ENCODE results near the gene HBA1. TPM values are rescaled to one million over a fixed set of nuclear protein-coding genes. Genes with fewer than 3 reads are reported as not detected.

Gene HBA1
- total and polyA plus RNA-seq, 9 of the 15 experiments (the other 6 are each of a cell fraction or from before 2014, with no cell fraction given) = 128 to 2,388 (median 380) TPM

- TF ChIP-seq BCL6 (CRISPR knock-in tag; IDR thresholded peaks at IDR 0.05) (no peak), MTA1 (IDR thresholded peaks at IDR 0.05; ENCODE audit: borderline replicate concordance) (no peak), NR0B1 (IDR thresholded peaks at IDR 0.05; ENCODE audit: partially characterized antibody) (no peak), KDM2B (CRISPR knock-in tag; IDR thresholded peaks at IDR 0.05) (no peak), SMARCC2 (IDR thresholded peaks at IDR 0.05; ENCODE audit: low read depth) (no peak), BRF2 (IDR thresholded peaks at IDR 0.05; ENCODE audit: borderline replicate concordance, insufficient read depth, insufficient read length) (no peak), TEAD2 (tag; IDR thresholded peaks at IDR 0.05) (no peak), ZBTB7A (IDR thresholded peaks at IDR 0.05; ENCODE audit: borderline replicate concordance, control insufficient read depth, low read depth, low read length) (peak; percentile 98), NFRKB (IDR thresholded peaks at IDR 0.05; ENCODE audit: low read depth) (no peak), SMC3 (conservative IDR thresholded peaks at IDR 0.05; ENCODE audit: insufficient read depth, low read depth, low read length) (peak; percentile 53; the same call in 1 of the 2 replicates), TBL1XR1 (IDR thresholded peaks at IDR 0.05; ENCODE audit: low read length in 2 of 2) (no peak), RREB1 (CRISPR knock-in tag; IDR thresholded peaks at IDR 0.05) (no peak), PHF8 (IDR thresholded peaks at IDR 0.05; ENCODE audit: borderline replicate concordance, low read length) (no peak), ZKSCAN1 (IDR thresholded peaks at IDR 0.05; ENCODE audit: low read depth, low read length) (0 out of 2 replicates have a peak, but pooled peaks have one; percentile 21), LCOR (CRISPR knock-in tag; IDR thresholded peaks at IDR 0.05) (no peak), MAFG (tag; conservative IDR thresholded peaks at IDR 0.05) (no peak), TFAM (CRISPR knock-in tag; conservative IDR thresholded peaks at IDR 0.05) (no peak), HDAC1 (IDR thresholded peaks at IDR 0.05) (no peak; a peak in 1 of 4 replicates)
- TF ChIP-seq, protein P1, sequence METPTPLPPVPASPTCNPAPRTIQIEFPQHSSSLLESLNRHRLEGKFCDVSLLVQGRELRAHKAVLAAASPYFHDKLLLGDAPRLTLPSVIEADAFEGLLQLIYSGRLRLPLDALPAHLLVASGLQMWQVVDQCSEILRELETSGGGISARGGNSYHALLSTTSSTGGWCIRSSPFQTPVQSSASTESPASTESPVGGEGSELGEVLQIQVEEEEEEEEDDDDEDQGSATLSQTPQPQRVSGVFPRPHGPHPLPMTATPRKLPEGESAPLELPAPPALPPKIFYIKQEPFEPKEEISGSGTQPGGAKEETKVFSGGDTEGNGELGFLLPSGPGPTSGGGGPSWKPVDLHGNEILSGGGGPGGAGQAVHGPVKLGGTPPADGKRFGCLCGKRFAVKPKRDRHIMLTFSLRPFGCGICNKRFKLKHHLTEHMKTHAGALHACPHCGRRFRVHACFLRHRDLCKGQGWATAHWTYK (CRISPR knock-in tag; IDR thresholded peaks at IDR 0.05) = peak; percentile 25; the same call in 1 of the 2 replicates
Measured at GRCh38 chr16:180101-180675, 3.7 kb downstream of the HBA1 start, which contains the start of gene HBQ1 (continued).
